GM19468 (cell line): ENCODE measurements around the gene NAT16.
"Not testable (repeated sequence)": the region's sequence is repeated elsewhere in the genome, so short reads cannot be mapped to it uniquely, and the experiment has no call there.

Experiments used
- ATAC-seq: cut with Tn5 transposase; IDR thresholded peaks from one replicate; pipeline ENCODE4 v1.9.1; 2021; ENCODE audit warnings: mild to moderate bottlenecking, moderate library complexity, moderate number of reproducible peaks; ENCODE audit not compliant: unreplicated experiment; ENCODE audit errors: extremely low read depth

Gene NAT16

GRCh38 chr7:101132626-101133600, 47.2 kb downstream of the NAT16 start:
- ATAC-seq = not testable (repeated sequence)

- ATAC-seq = no peak
Measured at GRCh38 chr7:101129603-101130117, 50.4 kb downstream of the NAT16 start.

- ATAC-seq = no peak
Measured at GRCh38 chr7:101128040-101128834, 51.9 kb downstream of the NAT16 start.

- no peak for ATAC-seq
Measured at GRCh38 chr7:101127460-101128039, 52.5 kb downstream of the NAT16 start.

- ATAC-seq = no peak
Measured at GRCh38 chr7:101126651-101127459, 53.2 kb downstream of the NAT16 start, which contains the start of gene SERPINE1. Gene SERPINE1 (plus strand): TSS chr7:101127104. CDS start chr7:101128394, 1,290 bp downstream.

GRCh38 chr7:101125989-101126650, 54.0 kb downstream of the NAT16 start:
- peak; percentile 30 for ATAC-seq

- ATAC-seq = no peak
Measured at GRCh38 chr7:101124376-101125056, 55.6 kb downstream of the NAT16 start.

GRCh38 chr7:101123703-101124068, 56.4 kb downstream of the NAT16 start:
- no peak for ATAC-seq

GRCh38 chr7:101122933-101123702, 57.0 kb downstream of the NAT16 start:
- no peak for ATAC-seq

- no peak for ATAC-seq
Measured at GRCh38 chr7:101121991-101122932, 57.8 kb downstream of the NAT16 start.

- not testable (repeated sequence) for ATAC-seq
Measured at GRCh38 chr7:101121631-101121990, 58.5 kb downstream of the NAT16 start.
